GM19025 (cell line): ENCODE measurements around the gene CXCL1.

ENCODE experiments used
- ATAC-seq: cut with Tn5 transposase; IDR thresholded peaks from one replicate; pipeline ENCODE4 v1.9.1; 2021; ENCODE audit warnings: mild to moderate bottlenecking, low read depth, moderate library complexity; ENCODE audit not compliant: unreplicated experiment

Gene CXCL1

GRCh38 chr4:73908965-73909364 lies 39.8 kb downstream of the CXCL1 start:
- ATAC-seq, result no peak

GRCh38 chr4:73911746-73912145 lies 42.6 kb downstream of the CXCL1 start:
- ATAC-seq, result no peak

- no peak for ATAC-seq
Measured at GRCh38 chr4:73912191-73912590, 43.0 kb downstream of the CXCL1 start.

DNA sequence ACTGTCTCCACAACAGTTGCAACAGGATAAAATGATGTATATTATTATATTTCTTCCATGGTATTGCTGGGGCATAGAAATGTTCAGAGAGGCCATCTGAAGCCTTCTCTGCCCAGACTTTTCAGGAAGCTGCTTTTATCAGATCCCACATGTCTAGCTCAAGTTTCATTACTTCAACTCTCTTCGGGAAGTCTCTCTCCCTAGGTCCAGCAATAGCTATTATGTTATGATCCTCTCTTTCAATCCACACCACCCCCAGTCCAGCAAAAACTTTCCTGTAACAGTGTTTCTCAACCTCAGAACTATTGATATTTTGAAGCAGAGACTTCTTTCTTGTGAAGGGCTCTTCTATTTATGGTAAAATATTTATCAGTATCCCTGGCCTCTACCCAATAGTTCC lies 44.9 kb downstream of the CXCL1 start:
- ATAC-seq, result no peak

- ATAC-seq, result no peak
Measured at GRCh38 chr4:73916172-73916925, 47.2 kb downstream of the CXCL1 start.

- ATAC-seq, result no peak
Measured at GRCh38 chr4:73917081-73917501, 47.9 kb downstream of the CXCL1 start.

GRCh38 chr4:73918058-73918457 lies 48.9 kb downstream of the CXCL1 start:
- no peak for ATAC-seq

- ATAC-seq, result no peak
Measured at GRCh38 chr4:73919691-73920090, 50.5 kb downstream of the CXCL1 start.
